ENCODE results near the gene CD37. TPM values are rescaled to one million over a fixed set of nuclear protein-coding genes. Genes with fewer than 3 reads are reported as not detected.

CD37 gene, protein sequence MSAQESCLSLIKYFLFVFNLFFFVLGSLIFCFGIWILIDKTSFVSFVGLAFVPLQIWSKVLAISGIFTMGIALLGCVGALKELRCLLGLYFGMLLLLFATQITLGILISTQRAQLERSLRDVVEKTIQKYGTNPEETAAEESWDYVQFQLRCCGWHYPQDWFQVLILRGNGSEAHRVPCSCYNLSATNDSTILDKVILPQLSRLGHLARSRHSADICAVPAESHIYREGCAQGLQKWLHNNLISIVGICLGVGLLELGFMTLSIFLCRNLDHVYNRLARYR
- not detected in 2 replicates for total RNA-seq

DNA sequence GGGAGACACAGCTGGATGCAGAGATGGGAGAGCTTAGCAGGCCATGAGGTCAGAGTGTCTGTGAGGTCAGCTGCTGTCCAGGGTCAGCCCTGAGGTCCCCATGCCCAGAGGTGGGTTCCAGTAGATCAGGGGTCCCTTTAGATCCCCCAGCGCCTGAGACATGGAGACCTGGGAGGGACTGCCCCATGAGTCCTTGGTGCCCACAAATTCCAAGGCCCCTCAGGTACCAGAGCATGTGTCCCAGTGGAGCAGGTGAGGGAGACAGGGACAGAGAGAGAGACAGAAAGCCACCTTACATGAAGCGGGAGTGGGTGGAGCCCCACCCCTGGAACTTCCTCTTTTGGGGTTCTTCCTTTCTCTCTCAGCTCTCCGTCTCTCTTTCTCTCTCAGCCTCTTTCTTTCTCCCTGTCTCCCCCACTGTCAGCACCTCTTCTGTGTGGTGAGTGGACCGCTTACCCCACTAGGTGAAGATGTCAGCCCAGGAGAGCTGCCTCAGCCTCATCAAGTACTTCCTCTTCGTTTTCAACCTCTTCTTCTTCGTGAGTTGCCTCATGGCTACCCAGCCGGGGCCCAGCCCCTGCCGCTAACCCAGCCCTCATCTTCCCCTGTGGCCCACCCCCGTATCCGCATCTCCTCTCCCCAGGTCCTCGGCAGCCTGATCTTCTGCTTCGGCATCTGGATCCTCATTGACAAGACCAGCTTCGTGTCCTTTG, at the start of gene CD37:
CD37 (plus strand) TSS at position 336 of the 713 bp plus-strand sequence; CDS start at position 471, 135 bp downstream.

DNA sequence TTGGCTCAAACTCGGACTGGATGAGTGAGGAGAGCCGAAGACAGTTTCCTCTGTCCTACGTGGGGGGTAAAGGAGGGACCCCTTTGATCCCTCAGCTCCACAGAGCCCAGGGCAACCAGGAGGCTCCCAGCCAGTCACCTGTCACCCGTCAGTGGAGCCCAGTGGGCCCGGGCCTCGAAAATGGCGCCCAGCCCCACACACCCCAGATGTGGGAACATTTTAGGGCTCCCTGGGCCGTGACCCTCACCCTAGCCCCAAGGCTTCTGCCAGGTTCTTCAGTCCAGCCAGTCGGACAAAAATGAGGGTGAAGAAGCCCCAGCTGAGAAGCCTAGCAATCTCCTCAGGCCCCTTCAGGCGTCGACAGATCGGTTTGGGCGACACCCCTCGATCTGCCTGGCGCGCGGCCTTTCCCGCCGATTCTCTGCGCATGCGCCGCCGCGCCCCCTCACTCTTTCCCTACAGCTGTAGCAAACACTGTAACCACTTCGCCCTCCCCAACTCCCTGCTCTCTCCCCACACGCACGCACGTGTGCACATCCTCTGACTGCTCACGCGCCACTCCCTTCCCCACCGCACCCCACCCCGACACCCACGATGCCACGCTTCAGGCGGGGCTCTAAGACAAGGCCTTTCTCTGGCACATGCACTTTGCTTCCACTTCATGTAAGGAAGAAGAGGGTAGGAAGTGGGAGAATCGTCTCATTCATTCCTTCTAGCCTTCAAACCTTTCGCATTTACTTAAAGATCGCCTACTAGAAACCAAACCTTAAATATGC, 10.2 kb upstream of the CD37 start, which contains the start of gene SLC6A16:
SLC6A16 (minus strand) TSS at position 391 of the 776 bp plus-strand sequence. CDS start 13,844 bp downstream, outside the sequence.

DNA sequence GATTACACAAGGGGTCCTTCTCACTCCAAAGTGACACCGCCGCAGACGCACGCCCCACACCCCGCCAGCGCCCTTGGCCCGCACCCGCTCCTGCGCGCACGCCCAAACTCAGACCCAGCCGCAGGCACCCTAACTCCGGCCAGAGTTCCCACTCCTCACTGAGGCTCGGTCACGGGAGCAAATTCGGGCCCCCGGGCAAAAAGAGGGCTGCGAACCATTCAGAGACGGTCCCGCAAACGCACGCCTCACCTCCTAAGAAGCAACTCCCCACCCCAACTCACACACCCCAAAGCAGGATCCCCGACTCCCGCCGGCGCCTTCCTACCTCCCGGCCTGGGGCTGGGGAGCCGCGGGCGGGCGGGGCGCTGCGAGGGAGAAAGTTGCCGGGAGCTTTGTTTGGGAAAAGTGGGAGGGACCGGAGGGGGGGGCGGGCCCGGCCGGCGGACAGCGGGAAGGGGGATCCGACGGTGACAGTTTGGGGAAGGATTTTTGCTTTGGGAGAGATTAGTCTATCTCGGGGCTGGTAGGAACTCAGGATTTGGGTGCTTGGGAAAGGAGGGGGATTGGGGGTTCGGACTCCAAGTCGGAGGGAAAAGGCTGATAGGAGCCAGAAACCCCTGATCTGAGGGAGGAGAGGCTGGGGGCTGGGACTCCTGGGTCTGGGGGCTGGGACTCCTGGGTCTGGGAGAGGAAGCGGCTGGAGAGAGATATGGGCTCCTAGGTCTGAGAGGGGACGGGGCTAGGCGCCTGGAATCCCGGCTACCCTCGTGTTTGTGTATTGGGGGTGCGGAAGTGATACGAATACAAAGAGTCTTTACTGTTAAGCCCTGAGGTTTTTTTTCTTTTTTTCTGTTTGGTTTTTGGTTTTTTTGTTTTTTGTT, 27.1 kb downstream of the CD37 start, which contains the start of gene TEAD2:
TEAD2 (minus strand) TSS at position 369 of the 881 bp plus-strand sequence. CDS start 2,341 bp downstream, outside the sequence.

DNA sequence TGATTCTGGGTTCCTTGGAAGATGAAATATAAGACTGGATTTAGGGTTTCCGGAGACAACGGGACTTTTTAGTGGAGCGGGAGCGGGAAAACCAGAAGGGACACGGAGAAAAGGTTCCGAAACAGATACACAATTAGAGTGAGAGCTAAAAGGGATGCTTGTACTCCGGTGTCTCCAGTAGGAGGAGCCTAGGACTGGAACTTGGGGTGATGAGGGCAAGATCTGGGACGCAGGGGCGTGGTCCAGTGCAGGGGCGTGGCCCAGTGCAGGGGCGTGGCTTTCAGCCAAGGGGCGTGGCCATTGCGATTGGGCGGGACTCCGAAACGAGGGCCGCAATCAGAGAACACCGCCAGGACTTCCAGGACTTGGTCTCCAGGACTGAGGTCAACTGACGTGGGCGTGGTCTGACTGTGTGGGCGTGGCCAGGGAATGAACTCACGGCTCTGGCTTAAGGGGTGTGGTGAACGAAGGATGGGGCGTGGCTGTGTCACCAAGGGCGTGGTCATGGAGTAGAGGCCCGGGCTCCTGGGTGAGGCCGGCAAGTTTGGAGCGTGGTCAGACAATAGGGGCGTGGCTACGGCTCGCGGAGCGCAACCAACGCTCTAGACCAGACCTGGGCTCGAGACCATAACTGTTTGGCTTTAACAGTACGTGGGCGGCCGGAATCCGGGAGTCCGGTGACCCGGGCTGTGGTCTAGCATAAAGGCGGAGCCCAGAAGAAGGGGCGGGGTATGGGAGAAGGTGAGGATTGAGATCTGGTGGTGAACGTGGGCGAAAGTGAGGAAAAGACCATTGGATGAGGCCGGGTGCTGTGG, 28.3 kb downstream of the CD37 start, which contains the start of gene DKKL1:
DKKL1 (plus strand) TSS at position 610 of the 815 bp plus-strand sequence; CDS start at position 732, 122 bp downstream.

DNA sequence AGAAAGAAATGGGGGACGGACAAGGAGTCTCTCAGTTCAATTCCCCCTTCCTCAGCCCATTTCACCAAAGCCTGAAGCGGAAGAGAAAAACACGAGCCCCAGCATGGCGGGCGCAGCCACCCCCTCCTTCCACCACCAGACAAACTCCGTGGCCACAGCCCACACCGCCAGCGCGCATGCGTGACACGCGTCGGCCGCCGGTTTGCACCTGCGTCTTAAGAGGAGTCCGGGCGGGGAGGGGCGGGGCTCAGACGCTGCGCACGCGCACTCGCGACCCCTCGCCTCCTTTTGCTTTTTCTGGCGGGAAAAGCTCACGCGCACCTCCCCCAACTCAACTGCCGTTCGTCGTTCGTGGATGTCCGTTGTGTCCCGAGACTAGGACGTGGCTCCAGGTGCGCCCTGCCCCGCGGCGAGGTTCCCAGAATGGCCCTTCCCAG, 52.7 kb downstream of the CD37 start, which contains the start of gene KASH5:
KASH5 (plus strand) TSS at position 314 of the 437 bp plus-strand sequence. CDS start 2,635 bp downstream, outside the sequence.

Small RNAs within 50 kb of the gene (small RNA-seq; reads per million reads assigned to genes)
- gene MIR4324, result not detected

Other genes starting within 250 kb of the CD37 start
- gene SNRNP70, start 250.0 kb upstream of the CD37 start, total RNA-seq, result 128 and 129 TPM in 2 replicates
- gene LIN7B, start 221.0 kb upstream of the CD37 start, total RNA-seq, result 5.2 and 6.0 TPM in 2 replicates
- 0.36 TPM in 1 of 2 replicates, not detected in the other for gene C19orf73, start 216.3 kb upstream of the CD37 start, total RNA-seq
- gene PPFIA3, start 215.9 kb upstream of the CD37 start, total RNA-seq, result 1.8 and 2.4 TPM in 2 replicates
- gene HRC, start 180.0 kb upstream of the CD37 start, total RNA-seq, result not detected in 2 replicates
- gene TRPM4, start 177.6 kb upstream of the CD37 start, total RNA-seq, result 32.6 and 32.7 TPM in 2 replicates
- gene SLC6A16, start 10.2 kb upstream of the CD37 start, total RNA-seq, result 0.12 and 0.16 TPM in 2 replicates
- gene TEAD2, start 27.0 kb downstream of the CD37 start, total RNA-seq, result 36.8 and 42.8 TPM in 2 replicates
- 0.49 TPM in 1 of 2 replicates, not detected in the other for gene DKKL1, start 28.5 kb downstream of the CD37 start, total RNA-seq
- not detected in 2 replicates for gene KASH5, start 52.8 kb downstream of the CD37 start, total RNA-seq
- not detected in 2 replicates for gene PTH2, start 88.0 kb downstream of the CD37 start, total RNA-seq
- gene GFY, start 90.0 kb downstream of the CD37 start, total RNA-seq, result not detected in 2 replicates
- gene SLC17A7, start 106.1 kb downstream of the CD37 start, total RNA-seq, result 0.16 and 0.36 TPM in 2 replicates
- gene PIH1D1, start 116.4 kb downstream of the CD37 start, total RNA-seq, result 65.1 and 68.2 TPM in 2 replicates
- 36.0 and 39.0 TPM in 2 replicates for gene ALDH16A1, start 117.8 kb downstream of the CD37 start, total RNA-seq
- 12.1 and 12.7 TPM in 2 replicates for gene FLT3LG, start 138.8 kb downstream of the CD37 start, total RNA-seq
- gene RPL13A, start 152.2 kb downstream of the CD37 start, total RNA-seq, result 1,679 and 1,804 TPM in 2 replicates
- 1,616 and 1,768 TPM in 2 replicates for gene RPS11, start 161.0 kb downstream of the CD37 start, total RNA-seq
- 76.9 and 77.5 TPM in 2 replicates for gene FCGRT, start 177.3 kb downstream of the CD37 start, total RNA-seq
- 155 and 167 TPM in 2 replicates for gene RCN3, start 192.6 kb downstream of the CD37 start, total RNA-seq
- gene NOSIP, start 245.2 kb downstream of the CD37 start, total RNA-seq, result 46.8 and 50.1 TPM in 2 replicates
- 2.2 TPM in 1 of 2 replicates, not detected in the other for gene PRRG2, start 245.9 kb downstream of the CD37 start, total RNA-seq